GM19328 (cell line): ENCODE results near the gene CASP3.

Source experiments
- ATAC-seq: cut with Tn5 transposase; IDR thresholded peaks from one replicate; pipeline ENCODE4 v1.9.1; 2021; ENCODE audit warnings: mild to moderate bottlenecking, moderate library complexity; ENCODE audit not compliant: unreplicated experiment

Gene CASP3

DNA sequence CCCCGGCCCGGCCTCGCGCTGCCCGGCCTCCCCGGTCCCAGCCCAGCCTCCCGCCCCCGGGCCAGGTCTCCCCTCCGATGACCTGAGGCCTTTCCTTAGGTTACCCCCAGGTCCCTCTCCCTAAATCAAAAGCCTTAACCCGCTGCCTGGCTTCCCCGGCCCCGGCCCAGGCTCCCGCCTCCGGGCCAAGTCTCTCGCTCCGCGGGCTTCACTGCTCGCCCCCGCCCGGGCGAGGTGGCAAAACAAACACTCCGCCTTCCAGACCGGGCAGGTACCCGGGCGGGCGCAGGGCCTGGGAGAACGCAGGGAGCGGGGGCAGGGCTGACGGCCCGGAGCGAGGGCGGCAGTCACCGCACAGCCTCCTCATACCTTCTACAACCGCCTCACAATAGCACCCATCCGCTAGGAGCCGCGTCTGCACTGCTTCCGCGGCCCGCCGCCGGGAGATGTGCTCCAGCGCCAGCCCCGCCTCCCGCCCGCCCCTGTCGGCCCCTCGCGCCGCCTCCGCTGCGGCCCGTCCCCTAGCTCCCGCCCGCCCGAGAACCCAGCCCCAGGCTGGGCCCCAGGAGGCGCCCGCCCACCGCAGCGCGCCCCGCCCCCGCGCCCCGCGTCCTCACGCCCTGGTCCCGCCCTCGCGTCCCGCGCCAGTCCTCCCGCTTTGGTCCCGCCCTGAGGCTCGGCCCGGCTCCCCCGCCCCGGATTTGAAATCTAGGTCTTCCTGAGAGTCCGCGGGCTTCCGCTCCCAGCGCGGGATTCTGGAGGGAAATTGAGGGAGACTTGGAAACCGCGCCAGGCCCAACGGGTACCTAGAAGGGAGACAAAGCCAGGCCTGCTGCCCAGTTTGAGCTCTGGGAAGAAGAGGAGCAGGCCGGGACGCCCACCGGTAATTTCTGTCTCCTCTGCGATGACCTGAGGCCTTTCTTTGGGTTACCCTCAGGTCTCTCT is at the start of gene CASP3, which contains the start of gene PRIMPOL:
CASP3 (minus strand) TSS at position 422 of the 945 bp plus-strand sequence. CDS start 10,994 bp downstream, outside the sequence.
PRIMPOL (plus strand) TSS at position 713 of the 945 bp plus-strand sequence. CDS start 7,403 bp downstream, outside the sequence.
- ATAC-seq = peak; percentile 86

DNA sequence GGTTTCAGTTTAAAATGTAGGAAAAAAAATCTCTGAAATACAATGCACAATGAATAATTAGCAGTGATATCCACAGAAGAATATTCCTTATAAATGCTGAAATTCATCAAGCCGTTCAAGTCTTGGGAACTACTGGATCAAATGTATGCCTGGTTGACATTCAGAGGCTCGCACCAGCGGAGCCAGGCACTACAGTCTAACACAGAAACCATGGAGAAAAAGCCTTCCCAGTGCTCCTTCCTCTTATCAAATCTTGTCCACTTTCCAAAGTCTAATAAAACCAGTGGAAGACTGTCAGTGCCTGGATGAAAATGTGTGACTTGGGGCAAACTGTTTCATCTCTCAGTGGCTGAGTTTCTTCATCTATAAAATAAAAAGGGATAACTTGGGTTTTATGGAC is 48.7 kb upstream of the CASP3 start:
- no peak for ATAC-seq

DNA sequence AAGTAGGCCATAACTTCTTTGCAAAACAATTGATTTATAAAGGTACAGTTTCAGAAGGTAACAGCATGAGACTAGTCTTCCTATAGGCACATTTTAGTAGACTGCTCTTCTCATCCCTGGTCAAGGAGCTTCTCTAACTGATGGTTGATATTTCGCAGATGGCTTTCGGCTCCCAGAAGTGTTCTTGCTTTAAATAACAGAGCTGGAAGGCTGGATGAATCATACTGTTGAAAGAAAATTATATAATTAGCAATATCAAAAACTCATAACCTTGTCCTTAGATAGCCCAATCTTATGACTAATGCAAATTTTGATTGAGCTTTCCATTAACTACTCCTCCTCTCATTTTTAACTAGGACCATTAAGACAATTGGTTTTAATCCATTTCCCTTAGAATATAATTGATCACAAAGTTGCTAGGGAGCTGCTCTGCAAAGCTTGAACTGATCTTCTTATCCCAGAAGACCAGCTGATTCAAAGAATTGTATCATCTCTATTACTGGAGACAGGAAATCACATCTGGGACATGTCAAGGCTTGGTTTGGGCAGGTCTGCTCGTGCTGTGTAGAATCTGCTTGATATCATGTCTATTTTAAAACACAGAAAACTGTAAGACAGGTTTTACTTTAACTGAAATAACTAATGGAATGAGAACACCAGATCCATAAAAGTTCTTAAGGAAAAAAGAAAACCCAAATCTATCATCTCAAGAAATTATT is 46.1 kb upstream of the CASP3 start:
- no peak for ATAC-seq

DNA sequence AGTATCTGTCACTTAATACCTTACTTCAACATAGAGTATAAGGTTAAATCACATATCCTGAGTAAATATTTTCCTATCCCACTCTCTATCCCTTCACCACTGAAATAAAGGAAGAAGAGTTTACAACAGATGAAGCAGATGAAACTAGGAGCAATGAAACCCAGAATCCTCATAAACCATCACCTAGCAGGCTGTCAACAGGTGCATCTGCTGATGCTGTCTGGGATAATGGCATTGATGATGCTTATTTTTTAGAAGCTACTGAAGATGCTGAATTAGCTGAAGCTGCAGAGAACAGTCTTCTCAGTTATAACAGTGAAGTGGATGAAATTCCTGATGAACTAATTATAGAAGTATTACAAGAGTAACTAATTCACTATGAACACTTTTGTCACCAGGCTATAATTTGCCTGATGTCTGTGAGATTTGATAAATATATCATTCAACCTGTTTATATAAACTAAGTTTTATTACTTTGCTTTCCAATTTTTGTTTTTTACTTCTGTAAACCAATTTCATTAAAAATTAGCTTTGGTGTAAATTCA is 45.2 kb upstream of the CASP3 start:
- no peak for ATAC-seq

DNA sequence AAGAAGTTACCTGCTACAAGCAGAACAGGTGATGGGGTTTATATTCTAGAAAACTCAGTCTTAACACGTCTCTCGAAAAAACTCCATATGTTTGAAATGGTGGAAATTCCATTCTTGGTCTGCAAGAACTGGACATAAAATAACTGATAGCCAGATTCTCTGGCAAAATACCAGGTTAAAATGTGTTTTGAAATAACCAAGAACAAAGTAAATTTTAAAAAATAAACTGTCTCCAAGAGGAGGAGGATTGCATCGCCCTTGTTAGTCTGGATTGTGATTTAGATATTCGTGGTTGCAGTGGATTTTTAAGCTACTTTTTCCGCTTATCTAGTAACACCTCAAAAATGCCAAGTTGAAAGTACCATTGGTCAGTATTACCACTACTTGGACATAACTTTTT is 43.8 kb upstream of the CASP3 start:
- ATAC-seq = no peak

DNA sequence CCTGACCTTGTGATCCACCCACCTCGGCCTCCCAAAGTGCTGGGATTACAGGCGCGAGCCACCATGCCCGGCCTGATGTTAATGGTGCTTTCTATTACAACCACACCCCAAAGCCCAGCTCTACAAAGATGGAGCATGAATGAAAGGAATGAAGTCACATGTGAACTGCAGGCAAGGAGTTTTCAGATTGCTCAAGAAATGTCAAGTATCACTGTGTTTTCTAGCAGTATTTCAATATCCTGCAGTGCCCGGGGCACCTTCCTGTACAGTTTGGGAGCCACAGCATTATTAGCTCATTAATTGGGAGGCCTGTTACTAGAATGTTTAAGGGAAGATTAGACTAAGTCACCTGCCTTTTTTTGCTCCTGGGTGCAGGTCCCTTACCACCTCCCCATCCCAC is 40.4 kb upstream of the CASP3 start:
- no peak for ATAC-seq

DNA sequence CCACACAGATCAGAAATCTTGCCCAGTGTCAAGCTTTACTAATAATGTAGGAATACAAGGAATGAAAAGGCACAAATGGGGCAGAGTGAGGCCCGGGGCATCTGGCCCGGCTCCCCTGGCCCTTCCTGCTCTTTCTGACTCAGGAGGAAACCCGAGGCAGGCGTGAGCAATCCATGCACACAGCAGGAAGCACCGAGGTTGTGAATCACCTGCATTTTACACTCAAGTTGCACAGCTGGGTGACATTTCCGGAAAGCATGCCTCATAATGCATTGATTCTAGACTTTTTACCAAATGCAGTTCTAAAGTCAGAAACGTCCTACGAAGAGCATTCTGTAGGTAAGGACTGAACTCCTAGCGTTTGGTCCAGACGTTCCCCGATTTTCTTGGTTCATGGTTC is 39.2 kb upstream of the CASP3 start:
- no peak for ATAC-seq

DNA sequence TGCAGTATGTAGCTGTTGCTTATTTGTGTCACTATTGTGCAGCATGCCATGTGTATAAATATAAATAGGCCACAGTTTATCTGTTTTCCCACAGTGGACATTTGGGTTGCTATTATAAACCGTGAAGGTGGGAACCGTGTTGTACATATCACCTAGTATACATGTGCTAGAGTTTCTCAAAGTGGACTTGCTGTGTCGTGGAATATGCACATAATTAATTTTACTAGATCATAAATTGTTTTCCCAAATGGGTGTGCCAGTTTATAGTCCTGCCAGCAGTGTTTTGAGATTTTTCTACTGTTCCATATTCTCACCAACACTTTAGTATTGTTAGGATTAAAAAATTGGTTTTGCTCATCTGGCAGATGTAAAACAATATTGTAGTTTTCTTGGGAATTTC is 38.8 kb upstream of the CASP3 start:
- ATAC-seq = no peak

DNA sequence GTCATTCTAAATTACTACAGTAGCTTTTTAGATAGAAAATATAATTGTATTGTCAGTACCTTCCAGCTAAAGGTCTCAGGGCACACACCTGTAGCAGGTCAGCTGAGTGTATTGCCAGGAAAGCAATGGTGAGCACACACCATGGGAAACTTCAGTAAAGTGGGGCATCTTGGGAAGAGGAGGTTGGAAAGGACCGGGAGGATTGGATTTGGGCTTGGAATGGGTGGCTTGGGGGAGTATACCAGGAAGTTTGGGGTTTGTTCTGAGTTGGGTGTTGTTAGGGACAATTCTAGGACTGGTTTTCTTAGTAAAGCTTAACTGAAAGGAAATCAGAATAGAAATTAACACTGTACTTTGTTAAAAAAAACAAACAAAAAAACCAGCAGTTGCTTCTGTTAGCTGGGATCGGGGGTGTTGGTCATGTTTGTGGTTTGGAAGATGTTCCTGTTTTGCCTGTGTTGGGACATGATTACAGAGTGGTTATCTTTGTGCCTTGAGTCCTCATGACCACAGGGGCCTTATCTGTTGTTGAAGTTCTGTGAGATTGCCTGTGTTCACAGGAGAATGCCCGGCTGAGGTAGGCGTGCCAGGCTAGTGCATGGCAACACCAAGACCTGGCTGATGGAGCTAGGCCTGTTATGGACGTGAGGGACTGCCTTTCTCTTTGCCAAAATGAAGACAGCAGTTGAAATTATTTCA is 35.4 kb upstream of the CASP3 start:
- no peak for ATAC-seq

DNA sequence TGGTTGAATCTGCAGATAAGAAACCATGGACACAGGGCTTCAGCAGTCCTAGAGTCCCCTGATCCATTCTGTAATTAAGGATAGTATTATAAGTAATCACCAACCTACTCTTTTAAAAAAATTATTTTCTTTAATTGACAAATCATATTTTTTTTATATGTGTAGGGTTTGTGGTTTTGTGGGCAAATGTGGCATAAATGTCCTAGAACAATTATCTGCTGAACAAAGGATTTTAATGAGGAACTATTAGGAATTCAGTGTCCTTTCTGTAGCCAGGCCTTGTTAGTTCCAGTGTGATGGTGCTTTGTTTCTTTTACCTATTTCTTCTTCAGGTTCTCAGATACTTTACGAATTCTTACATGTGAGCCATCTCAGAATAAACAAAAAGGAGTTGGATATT is 32.7 kb upstream of the CASP3 start:
- ATAC-seq = no peak

DNA sequence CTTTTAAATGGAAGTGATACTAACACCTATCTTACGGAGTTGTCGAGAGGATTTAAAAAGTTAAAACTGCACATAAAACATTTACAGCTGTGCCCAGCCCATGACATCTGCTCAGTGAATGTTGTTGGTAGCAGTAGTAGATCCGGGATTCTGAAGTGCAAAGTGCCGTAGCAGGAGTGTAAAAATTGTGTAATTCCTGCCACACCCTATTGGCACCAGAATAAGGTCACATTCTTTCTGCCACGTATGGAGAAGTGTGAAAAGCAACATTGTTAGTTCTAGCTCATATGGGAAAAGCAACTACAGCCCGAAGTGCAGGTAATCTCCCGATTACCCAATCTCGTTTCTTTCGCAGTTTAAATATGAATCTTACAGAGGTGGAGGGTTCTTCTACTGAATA is 31.5 kb upstream of the CASP3 start:
- no peak for ATAC-seq

DNA sequence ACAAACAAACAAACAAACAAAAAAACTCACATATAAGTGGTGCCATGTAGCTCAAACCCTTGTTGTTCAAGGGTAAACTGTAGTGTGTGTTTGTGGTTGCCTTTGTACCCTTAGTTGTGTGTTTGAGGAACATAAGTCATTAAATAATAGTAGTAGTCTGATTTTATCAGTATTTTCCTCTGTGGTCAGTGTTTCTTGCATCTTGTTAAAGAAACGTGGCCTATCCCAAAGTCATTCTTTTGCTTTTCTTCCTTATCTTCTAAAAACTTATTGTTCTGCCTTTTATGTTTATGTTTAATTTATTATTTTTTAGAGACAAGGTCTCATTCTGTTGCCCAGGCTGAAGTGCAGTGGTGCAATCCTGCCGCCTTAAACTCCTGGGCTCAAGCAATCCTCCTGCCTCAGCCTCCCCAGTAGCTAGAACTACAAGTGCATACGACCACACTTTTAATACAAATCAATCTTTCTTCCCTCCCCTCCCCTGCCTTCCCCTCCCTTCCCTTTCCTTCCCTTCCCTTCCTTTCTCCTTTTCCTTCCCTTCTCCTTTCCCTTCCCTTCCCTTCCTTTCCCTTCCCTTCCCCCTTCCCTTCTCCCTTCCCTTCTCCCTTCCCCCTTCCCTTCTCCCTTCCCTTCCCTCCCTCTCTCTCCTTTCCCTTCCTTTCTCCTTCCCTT is 26.7 kb upstream of the CASP3 start:
- ATAC-seq = no peak

DNA sequence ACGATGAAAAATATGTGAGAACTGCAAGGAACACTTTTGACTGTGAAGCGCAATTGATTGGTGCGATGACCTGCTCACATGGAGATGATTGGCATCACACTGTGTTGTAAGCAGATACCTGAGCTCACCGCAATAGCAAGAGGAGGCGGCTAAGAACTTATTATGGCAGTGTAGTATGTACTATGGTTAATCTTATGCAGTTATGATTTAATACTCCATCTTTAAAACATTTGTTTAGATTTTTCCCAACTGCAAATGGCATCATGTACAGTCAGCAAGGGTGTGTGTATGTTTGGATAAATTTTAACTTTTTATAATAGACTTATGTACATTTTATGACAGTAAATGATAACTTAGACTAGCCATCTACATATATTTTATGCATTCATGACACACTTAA is 25.8 kb upstream of the CASP3 start:
- ATAC-seq = no peak

DNA sequence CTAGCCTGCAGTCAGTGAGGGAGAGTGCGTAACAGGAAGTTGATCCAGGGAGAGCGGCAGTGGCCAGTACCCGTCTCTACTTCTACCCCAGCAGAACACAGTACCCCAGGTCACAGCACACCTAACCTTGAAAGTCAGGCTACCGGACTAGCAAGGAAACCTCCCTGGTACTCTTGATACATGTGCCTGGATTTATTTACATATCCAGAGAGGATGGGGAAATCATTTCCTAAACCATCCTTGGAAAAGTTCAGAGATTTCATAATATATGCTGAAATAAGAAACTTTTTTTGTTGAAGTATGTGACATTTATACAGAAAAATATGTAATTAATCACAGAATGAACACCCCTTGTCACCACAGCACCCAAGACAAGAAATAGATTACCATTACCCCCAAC is 24.8 kb upstream of the CASP3 start:
- no peak for ATAC-seq

DNA sequence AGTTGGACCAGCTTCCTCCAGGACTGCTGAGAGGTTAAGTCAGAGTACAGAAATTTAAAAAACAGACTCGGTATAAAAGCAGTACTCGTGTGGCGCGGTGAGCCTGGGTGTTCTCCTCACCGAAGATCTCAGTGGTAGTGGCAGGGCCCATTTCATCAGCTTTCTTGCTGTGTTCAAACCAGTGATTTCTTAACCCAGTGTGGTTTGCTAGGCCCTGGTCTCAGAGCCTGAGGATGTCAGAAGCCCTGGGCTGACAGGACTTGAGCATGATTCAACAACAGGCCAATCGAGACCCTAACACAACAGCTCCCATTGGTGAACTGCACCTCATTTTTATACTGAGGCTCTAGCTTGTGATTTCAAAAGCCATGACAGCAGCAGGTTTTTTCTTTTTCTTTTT is 23.5 kb upstream of the CASP3 start:
- ATAC-seq = no peak

DNA sequence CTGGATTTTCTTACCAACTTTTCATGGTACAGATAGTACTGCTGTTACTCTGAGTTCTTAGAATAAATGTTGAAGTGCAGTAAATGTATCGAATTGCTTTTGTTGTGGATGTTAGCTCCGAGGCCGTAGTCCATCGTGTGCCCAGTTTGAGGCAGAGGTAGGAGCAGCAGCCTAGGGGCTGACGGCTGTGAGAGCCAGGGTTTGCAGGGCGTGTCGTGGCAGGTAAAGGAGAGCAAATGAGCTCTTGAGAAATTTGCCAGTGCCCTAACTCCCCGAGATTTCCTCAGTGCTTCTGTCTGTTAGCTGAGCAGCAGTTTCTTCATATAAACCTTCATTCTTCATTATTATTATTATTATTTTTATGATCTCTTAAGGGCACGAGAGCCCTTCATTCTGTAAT is 21.9 kb upstream of the CASP3 start:
- no peak for ATAC-seq

DNA sequence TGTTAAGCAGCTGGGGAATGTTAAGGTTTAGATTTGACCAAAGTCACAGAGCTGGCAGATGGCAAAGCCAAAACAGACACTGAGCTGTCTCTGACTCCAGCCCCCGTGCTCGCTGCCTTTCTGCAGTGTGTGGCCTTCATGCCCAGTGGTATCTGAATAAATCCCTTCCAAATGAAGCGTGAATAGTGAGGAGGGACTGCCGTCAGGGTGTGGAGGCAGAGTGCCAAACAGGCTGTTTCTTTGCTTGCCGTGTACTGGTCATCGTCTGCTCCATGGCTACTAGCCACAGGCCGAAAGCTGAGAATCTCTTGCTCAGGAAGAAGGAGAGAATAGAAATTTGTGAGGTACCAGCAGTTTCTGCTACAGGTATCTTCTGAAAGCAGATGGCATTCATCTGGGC is 20.0 kb upstream of the CASP3 start:
- ATAC-seq = no peak

DNA sequence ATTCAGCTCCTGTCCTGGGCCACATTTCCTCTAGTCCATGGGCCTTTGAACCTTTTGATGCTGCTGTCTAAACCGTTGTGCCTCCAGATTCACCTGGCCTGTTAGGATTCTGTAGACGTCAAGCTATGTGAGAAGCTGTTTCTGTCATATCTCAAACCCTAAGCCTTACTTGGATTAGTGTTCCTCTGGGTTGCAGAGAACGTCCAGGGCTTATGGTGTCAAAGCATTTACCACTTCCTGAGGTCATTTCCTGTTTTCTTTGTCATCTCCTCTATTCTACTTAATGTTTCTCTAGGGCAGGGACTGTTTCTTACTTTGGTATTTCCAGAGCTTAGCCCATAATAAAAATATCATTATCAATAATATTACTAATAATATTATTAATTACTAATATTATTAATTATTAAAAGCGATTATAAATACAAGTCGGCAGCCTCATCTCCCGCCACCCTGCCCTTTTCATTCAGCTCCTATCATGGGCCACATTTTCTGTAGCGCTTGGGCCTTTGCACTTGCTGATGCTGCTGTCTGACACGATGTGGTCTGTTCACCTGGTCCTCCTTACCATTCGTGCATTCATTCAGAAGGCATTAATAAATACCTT is 19.4 kb upstream of the CASP3 start:
- no peak for ATAC-seq

DNA sequence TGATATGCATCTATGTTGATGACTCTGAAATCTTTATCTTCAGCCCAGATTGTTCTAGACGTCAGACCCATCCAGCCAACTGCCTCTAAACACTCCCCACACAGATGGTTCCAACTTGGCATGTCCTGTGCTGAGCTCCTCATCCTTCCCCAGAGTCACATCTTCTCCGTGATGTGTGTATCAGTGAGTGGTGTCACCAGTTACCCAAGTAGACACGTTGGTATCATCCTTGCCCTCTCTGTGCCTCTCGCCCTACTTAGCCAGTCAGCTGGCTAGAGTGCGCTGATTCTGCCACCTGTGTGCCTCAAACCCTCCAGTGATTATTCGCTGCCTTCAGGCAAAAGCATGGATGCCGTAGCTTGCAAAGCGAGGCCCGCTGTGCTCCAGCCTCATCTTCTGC is 18.8 kb upstream of the CASP3 start:
- ATAC-seq = no peak

DNA sequence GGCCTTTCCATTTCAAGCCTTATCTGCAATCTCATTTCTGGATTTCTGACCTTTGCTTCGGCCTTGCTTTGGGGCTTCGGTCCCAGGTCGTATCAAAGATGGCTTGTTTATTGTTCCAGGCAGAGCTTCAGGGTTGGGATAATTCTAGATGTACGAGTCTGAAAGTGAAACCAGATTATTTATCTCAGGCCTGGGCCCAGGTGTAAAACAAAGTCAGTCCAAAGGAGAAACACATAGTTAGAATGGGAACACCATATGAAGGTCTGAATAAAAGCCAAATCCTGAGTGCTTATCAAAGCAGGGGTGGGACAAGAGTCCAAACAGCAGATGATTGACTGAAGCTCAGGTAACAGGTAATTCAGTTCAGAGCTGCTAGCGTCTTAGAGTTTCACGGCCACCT is 17.4 kb upstream of the CASP3 start:
- ATAC-seq = no peak
